Activated T-helper 1 cell treated with Interleukin-2 at 50 U/mL for 16 hours (primary cell): ENCODE results near the gene NEU1.
"Not testable (repeated sequence)": the region's sequence is repeated elsewhere in the genome, so short reads cannot be mapped to it uniquely, and the experiment has no call there.

Source experiments
- DNase-seq: peaks from one replicate; pipeline ENCODE4 v3.0.0-alpha.2; 2020; ENCODE audit warnings: low read depth

Gene NEU1

GRCh38 chr6:31817929-31818511, 44.6 kb downstream of the NEU1 start:
- DNase-seq = not testable (repeated sequence)

GRCh38 chr6:31817133-31817928, 45.3 kb downstream of the NEU1 start:
- not testable (repeated sequence) for DNase-seq

- DNase-seq = peak; percentile 45
Measured at GRCh38 chr6:31815025-31815838, 47.4 kb downstream of the NEU1 start, which contains the start of the genes HSPA1A and HSPA1L. HSPA1A (plus strand) TSS chr6:31815543; CDS start chr6:31815757, 214 bp downstream. HSPA1L (minus strand) TSS chr6:31815283; CDS start chr6:31811972, 3,311 bp downstream.

- DNase-seq = peak; percentile 49
Measured at GRCh38 chr6:31814677-31815024, 48.0 kb downstream of the NEU1 start.

GRCh38 chr6:31813465-31813849, 49.2 kb downstream of the NEU1 start:
- DNase-seq = no peak

GRCh38 chr6:31811645-31812044, 51.0 kb downstream of the NEU1 start:
- no peak for DNase-seq

GRCh38 chr6:31808599-31808998, 54.0 kb downstream of the NEU1 start:
- DNase-seq = not testable (repeated sequence)
